Measurements from ENCODE around the gene ARF5. TPM values are rescaled to one million over a fixed set of nuclear protein-coding genes. Genes with fewer than 3 reads are reported as not detected.

The ARF5 gene
- total and polyA plus RNA-seq, 2 of the 8 experiments (the other 6 are each of a cell fraction or from before 2014, with no cell fraction given), result 154 to 579 TPM

GRCh38 chr7:127539116-127539515 is 49.1 kb upstream of the ARF5 start:
- Histone ChIP-seq H2BK5ac (ENCODE audit: low read depth, low read length) (no peak overlapping the region), H3K56ac (replicated peaks; ENCODE audit: insufficient read length, low read depth, low read length) (no peak overlapping the region), H4K20me1 (replicated peaks in 1 of 2; ENCODE audit: control insufficient read depth in 1 of 2, insufficient read depth in 2 of 2, low read length in 2 of 2) (no peaks in the 10 kb centered on the region), H2BK12ac (ENCODE audit: low read depth, low read length) (no peak overlapping the region), H2BK20ac (ENCODE audit: low read length) (no peak overlapping the region), H3K9ac (replicated peaks in 1 of 4; ENCODE audit: extremely low read depth in 1 of 4, low read depth in 3 of 4, low read length in 3 of 4) (no peak overlapping the region), H4K8ac (ENCODE audit: extremely low read depth, insufficient read depth, low read length) (no peak overlapping the region), H2AK5ac (ENCODE audit: low read depth, low read length) (no peak overlapping the region), H3K4me1 (replicated peaks in 1 of 4; ENCODE audit: control insufficient read depth in 3 of 4, insufficient read depth in 4 of 4, low read length in 3 of 4) (peaks cover 0 to 7% (median 4%) of the 10 kb centered on the region in 4 experiments; a peak in 2 of 7 replicates), H3K79me1 (ENCODE audit: low read depth, low read length) (no peaks in the 10 kb centered on the region), H3K79me2 (ENCODE audit: control insufficient read depth in 1 of 2, insufficient read depth in 2 of 2, low read length in 2 of 2) (no peaks in the 10 kb centered on the region), H3K23ac (ENCODE audit: insufficient read length) (no peak overlapping the region), H3K9me3 (ENCODE audit: insufficient read depth in 2 of 2, low read depth in 1 of 2, low read length in 1 of 2) (no peaks in the 10 kb centered on the region), H3K4me3 (ENCODE audit: extremely low read depth in 1 of 4, insufficient read depth in 2 of 4, low read depth in 3 of 4, low read length in 4 of 4) (no peak overlapping the region), H3K23me2 (ENCODE audit: low read depth, low read length) (no peaks in the 10 kb centered on the region), H3K27ac (ENCODE audit: low read depth, low read length) (no peak overlapping the region), H4K5ac (ENCODE audit: insufficient read length, low read depth, low read length) (no peak overlapping the region), H3K27me3 (replicated peaks in 1 of 4; ENCODE audit: control insufficient read depth in 3 of 4, extremely low read depth in 1 of 4, insufficient read depth in 3 of 4, low read length in 3 of 4) (peaks cover 1 to 9% (median 6%) of the 10 kb centered on the region in 4 experiments; a peak in 5 of 7 replicates), H3K36me3 (ENCODE audit: control insufficient read depth in 2 of 4, insufficient read depth in 4 of 4, low read length in 3 of 4) (no peaks in the 10 kb centered on the region), H3K18ac (ENCODE audit: extremely low read depth, low read length) (no peak overlapping the region), H2AFZ (ENCODE audit: low read length) (no peak overlapping the region), H2BK15ac (ENCODE audit: low read length) (no peak overlapping the region), H3K14ac (ENCODE audit: insufficient read length) (no peak overlapping the region), H3K4me2 (ENCODE audit: insufficient read depth in 1 of 2, low read depth in 2 of 2, low read length in 2 of 2) (no peak overlapping the region), H4K91ac (replicated peaks; ENCODE audit: insufficient read length, low read length) (no peak overlapping the region), H2BK120ac (replicated peaks; ENCODE audit: low read depth, low read length) (no peak overlapping the region), H3K4ac (replicated peaks; ENCODE audit: insufficient read length, low read depth, low read length) (no peak overlapping the region)
- no peak for DNase-seq (ENCODE audit: low read depth in 1 of 2, low spot score in 2 of 2)
- 91% methylated on average over 9 of the region's 9 CpGs; no CpG with 5 or more reads in 1 of the 2 experiments for WGBS, 2 experiments (ENCODE audit: extremely low coverage in 1 of 2, insufficient coverage in 1 of 2, insufficient read length in 1 of 2, insufficient replicate concordance in 2 of 2, low coverage in 1 of 2, low lambda C conversion rate in 2 of 2, missing lambda C conversion rate in 1 of 2)
- ChIA-PET POLR2A (ENCODE audit: partially characterized antibody) (no interaction called here), CTCF (ENCODE audit: partially characterized antibody) (interaction anchor here (0.7 to 1.6 kb wide), 3 partner anchors 9 to 34 kb away, joined by 3 to 4 read pairs (median 3); no protein-coding TSS in a partner anchor)
- TF ChIP-seq RFX5 (IDR thresholded peaks at IDR 0.05; ENCODE audit: borderline replicate concordance, low read depth, low read length) (no peak), EP300 (IDR thresholded peaks at IDR 0.05; ENCODE audit: borderline replicate concordance in 1 of 2, low read depth in 2 of 2, low read length in 2 of 2) (no peak), NRF1 (IDR thresholded peaks at IDR 0.05; ENCODE audit: low read depth, low read length) (no peak)
- TF ChIP-seq, protein P1, sequence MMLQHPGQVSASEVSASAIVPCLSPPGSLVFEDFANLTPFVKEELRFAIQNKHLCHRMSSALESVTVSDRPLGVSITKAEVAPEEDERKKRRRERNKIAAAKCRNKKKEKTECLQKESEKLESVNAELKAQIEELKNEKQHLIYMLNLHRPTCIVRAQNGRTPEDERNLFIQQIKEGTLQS (IDR thresholded peaks at IDR 0.05; ENCODE audit: insufficient read depth, low read depth, low read length), result no peak
- no peak for FAIRE-seq
